NCI-H1436 (cell line): ENCODE results near the gene RGS9BP.
"Not testable (repeated sequence)": the region's sequence is repeated elsewhere in the genome, so short reads cannot be mapped to it uniquely, and the experiment has no call there.

Source experiments
- DNase-seq: peaks from one replicate; lab custom pipeline; 2025; lab: John Stamatoyannopoulos, UW

RGS9BP gene

GRCh38 chr19:32675720-32676185 lies at the start of gene RGS9BP:
TSS of gene RGS9BP (plus strand) at chr19:32675848. CDS start at chr19:32676264, 416 bp downstream.
- DNase-seq = peak; percentile 66

- DNase-seq = no peak
Observed at GRCh38 chr19:32626969-32627368, 48.7 kb upstream of the RGS9BP start.

GRCh38 chr19:32627714-32628270 lies 47.9 kb upstream of the RGS9BP start:
- DNase-seq = no peak

GRCh38 chr19:32630338-32630737 lies 45.3 kb upstream of the RGS9BP start:
- no peak for DNase-seq

- DNase-seq = no peak
Observed at GRCh38 chr19:32631381-32631780, 44.3 kb upstream of the RGS9BP start.

GRCh38 chr19:32637480-32637879 lies 38.2 kb upstream of the RGS9BP start:
- no peak for DNase-seq

GRCh38 chr19:32638625-32639024 lies 37.0 kb upstream of the RGS9BP start:
- DNase-seq = no peak

GRCh38 chr19:32642771-32643170 lies 32.9 kb upstream of the RGS9BP start:
- no peak for DNase-seq

GRCh38 chr19:32646556-32646955 lies 29.1 kb upstream of the RGS9BP start:
- no peak for DNase-seq

- DNase-seq = no peak
Observed at GRCh38 chr19:32647361-32647760, 28.3 kb upstream of the RGS9BP start.

- DNase-seq = no peak
Observed at GRCh38 chr19:32649751-32650150, 25.9 kb upstream of the RGS9BP start.

- no peak for DNase-seq
Observed at GRCh38 chr19:32650671-32651070, 25.0 kb upstream of the RGS9BP start.

GRCh38 chr19:32651729-32652140 lies 23.9 kb upstream of the RGS9BP start:
- DNase-seq = no peak

- DNase-seq = not testable (repeated sequence)
Observed at GRCh38 chr19:32652331-32652730, 23.3 kb upstream of the RGS9BP start.

GRCh38 chr19:32652894-32653598 lies 22.6 kb upstream of the RGS9BP start:
- DNase-seq = no peak

GRCh38 chr19:32653599-32653915 lies 22.1 kb upstream of the RGS9BP start:
- DNase-seq = no peak

GRCh38 chr19:32656379-32656778 lies 19.3 kb upstream of the RGS9BP start:
- DNase-seq = not testable (repeated sequence)

GRCh38 chr19:32658075-32658474 lies 17.6 kb upstream of the RGS9BP start:
- DNase-seq = no peak

- no peak for DNase-seq
Observed at GRCh38 chr19:32658527-32658926, 17.1 kb upstream of the RGS9BP start.

GRCh38 chr19:32661318-32661717 lies 14.3 kb upstream of the RGS9BP start:
- DNase-seq = no peak

- DNase-seq = no peak
Observed at GRCh38 chr19:32662186-32662585, 13.5 kb upstream of the RGS9BP start.

GRCh38 chr19:32666084-32666483 lies 9.6 kb upstream of the RGS9BP start:
- no peak for DNase-seq

GRCh38 chr19:32669310-32669709 lies 6.3 kb upstream of the RGS9BP start:
- DNase-seq = no peak
